B cell (primary cell): ENCODE data around the gene KIF25. TPM values are rescaled to one million over a fixed set of nuclear protein-coding genes. Genes with fewer than 3 reads are reported as not detected.

Source experiments
- ATAC-seq: fragments of 200-7000 bp; cut with Tn5 transposase; one replicate; pipeline ENCODE4 v1.10.0; 2021; ENCODE audit warnings: low read depth, mild to moderate bottlenecking, moderate number of reproducible peaks, moderate library complexity
- CTCF ChIA-PET: fragments of 350-600 bp; sonication (Branson Sonifier 250); formaldehyde crosslinking; loops from one replicate; lab custom pipeline; 2021; ENCODE audit warnings: antibody characterized with exemption, inconsistent platforms; lab: Charles Lee
- POLR2A ChIA-PET: fragments of 350-600 bp; sonication (Branson Sonifier 250); formaldehyde crosslinking; loops from one replicate; lab custom pipeline; 2021; ENCODE audit warnings: antibody characterized with exemption; lab: Charles Lee
- DNase-seq: peaks from one replicate; pipeline ENCODE4 v3.0.0; 2013
- H2AFZ ChIP-seq: 2 replicates; pipeline ENCODE4 v1.6.1; 2012; ENCODE audit warnings: mild to moderate bottlenecking, low read depth, low read length; ENCODE audit not compliant: insufficient read depth, poor library complexity, severe bottlenecking
- H3K27ac ChIP-seq, 2 donors: 1 replicate in 1 of 2; 2 replicates in 1 of 2; pipeline ENCODE4 v1.5.1; 2012 to 2013; ENCODE audit warnings: low read length in 2 of 2, mild to moderate bottlenecking in 2 of 2, moderate library complexity in 1 of 2
- H3K27me3 ChIP-seq, 4 experiments: fragments of 200-600 bp in 1 of 4; sonication (generic) in 1 of 4; replicated peaks in 1 of 4; 1 replicate in 2 of 4; 2 replicates in 2 of 4; pipeline versions ENCODE4 v1.6.1 to v1.7.0; 2013 to 2016; ENCODE audit warnings: low read length in 3 of 4, mild to moderate bottlenecking in 2 of 4, mixed read lengths in 1 of 4, moderate library complexity in 1 of 4; ENCODE audit not compliant: insufficient read depth in 4 of 4, control insufficient read depth in 3 of 4; ENCODE audit errors: control extremely low read depth in 1 of 4
- H3K36me3 ChIP-seq, 2 experiments: replicated peaks in 1 of 2; 1 replicate in 1 of 2; 2 replicates in 1 of 2; pipeline versions ENCODE4 v1.6.1 to v1.7.1; 2013; ENCODE audit warnings: low read length in 1 of 2; ENCODE audit not compliant: insufficient read depth in 2 of 2, control insufficient read depth in 1 of 2; ENCODE audit errors: control extremely low read depth in 1 of 2, extremely low read depth in 1 of 2
- H3K4me1 ChIP-seq, 2 donors: fragments of 200-600 bp in 1 of 2; sonication (generic) in 1 of 2; 1 replicate in 1 of 2; 2 replicates in 1 of 2; pipeline versions ENCODE4 v1.5.1 to v1.6.1; 2013 to 2017; ENCODE audit warnings: low read length in 2 of 2; ENCODE audit not compliant: control insufficient read depth in 2 of 2, insufficient read depth in 2 of 2
- H3K4me2 ChIP-seq: replicated peaks from 2 replicates; pipeline ENCODE3; 2012; ENCODE audit warnings: mild to moderate bottlenecking, low read depth, low read length; ENCODE audit not compliant: poor library complexity, severe bottlenecking
- H3K4me3 ChIP-seq, 5 experiments: fragments of 200-600 bp in 1 of 5; sonication (generic) in 1 of 5; 1 replicate in 3 of 5; 2 replicates in 2 of 5; pipeline versions ENCODE4 v1.5.1 to v1.7.0; 2011 to 2016; ENCODE audit warnings: low read length in 4 of 5, mild to moderate bottlenecking in 4 of 5, low read depth in 2 of 5, control low read depth in 1 of 5, moderate library complexity in 1 of 5; ENCODE audit not compliant: insufficient read depth in 1 of 5; ENCODE audit errors: control extremely low read depth in 1 of 5, extremely low read depth in 1 of 5
- H3K79me2 ChIP-seq: fragments of 200-600 bp; sonication (generic); one replicate; pipeline ENCODE4 v1.6.0; 2016; ENCODE audit warnings: low read length; ENCODE audit not compliant: control insufficient read depth, insufficient read depth
- H3K9ac ChIP-seq: fragments of 200-600 bp; sonication (generic); 2 replicates; pipeline ENCODE4 v1.6.1; 2017; ENCODE audit warnings: mild to moderate bottlenecking, low read length, moderate library complexity
- H3K9me3 ChIP-seq, 3 donors: one replicate each; pipeline versions ENCODE4 v1.6.1 to v1.7.1; 2013; ENCODE audit warnings: low read length in 2 of 3; ENCODE audit not compliant: control insufficient read depth in 2 of 3, insufficient read depth in 1 of 3; ENCODE audit errors: control extremely low read depth in 1 of 3
- H4K20me1 ChIP-seq: 2 replicates; pipeline ENCODE4 v1.6.0; 2012; ENCODE audit warnings: mild to moderate bottlenecking, low read length; ENCODE audit not compliant: insufficient read depth, control insufficient read depth, poor library complexity, severe bottlenecking
- H3K27ac Mint-ChIP-seq: one replicate; pipeline ENCODE4 v1.8.0; 2021; ENCODE audit warnings: mixed read lengths
- H3K27me3 Mint-ChIP-seq: one replicate; pipeline ENCODE4 v1.8.0; 2021; ENCODE audit warnings: mixed read lengths
- H3K4me1 Mint-ChIP-seq: one replicate; pipeline ENCODE4 v1.8.0; 2021; ENCODE audit warnings: mixed read lengths
- H3K4me3 Mint-ChIP-seq: one replicate; pipeline ENCODE4 v1.8.0; 2021; ENCODE audit warnings: mixed read lengths
- H3K9me3 Mint-ChIP-seq: one replicate; pipeline ENCODE4 v1.8.0; 2022; ENCODE audit warnings: mixed read lengths; ENCODE audit not compliant: insufficient read depth
- EZH2 ChIP-seq: IDR thresholded peaks from 2 replicates; pipeline ENCODE4 v1.6.1; 2012; ENCODE audit warnings: borderline replicate concordance, low read depth, mild to moderate bottlenecking, moderate library complexity, low read length; ENCODE audit not compliant: insufficient read depth, poor library complexity, severe bottlenecking
- WGBS: methylation state at CpG from one replicate; pipeline ENCODE4 v1.1.5; 2013; ENCODE audit warnings: missing lambda C conversion rate; ENCODE audit not compliant: insufficient coverage; 5-methylcytosine and 5-hydroxymethylcytosine counted together
- intact Hi-C: fragments of 100-400 bp; cut with micrococcal nuclease; formaldehyde crosslinking; loops from one replicate; pipeline ENCODE4 v1.10.0; 2022
- polyA plus RNA-seq: library from polyadenylated mRNA; depleted of rRNA; stranded (reverse); fragments of >200 nt; gene quantifications from 2 replicates; pipeline ENCODE4 v1.2.3, GENCODE V29; 2012
- total RNA-seq, 2 donors: library from RNA; stranded (reverse); fragments of 120-200 nt in 1 of 2; gene quantifications; 1 replicate in 1 of 2; 2 replicates in 1 of 2; pipeline versions ENCODE4 v1.2.3 to v1.2.4, GENCODE V29; 2013 to 2022
- TF ChIP-seq, protein P1 (sequence below): fragments of 200-600 bp; IDR thresholded peaks from one replicate; pipeline ENCODE4 v1.8.0; 2022; ENCODE audit warnings: antibody characterized with exemption, mild to moderate bottlenecking

The KIF25 gene
- total and polyA plus RNA-seq, 2 donors (not counting 1 experiment from before 2014, with no cell fraction given): not detected

GRCh38 chr6:168092541-168092940 is 95.1 kb downstream of the KIF25 start:
- no peak for ATAC-seq
- Mint-ChIP-seq H3K4me3 (no peak overlapping the region), H3K27me3 (no peaks in the 10 kb centered on the region), H3K27ac (no peak overlapping the region), H3K4me1 (no peaks in the 10 kb centered on the region), H3K9me3 (peaks cover 5% of the 10 kb centered on the region)
- CTCF ChIA-PET: no interaction called here
- Histone ChIP-seq H3K27me3 (no peaks in the 10 kb centered on the region), H3K4me3 (no peak overlapping the region), H3K4me1 (no peaks in the 10 kb centered on the region), H3K9ac (no peak overlapping the region), H3K4me2 (no peak overlapping the region), H3K79me2 (no peaks in the 10 kb centered on the region), H3K9me3 (peaks cover 0 to 41% (median 4%) of the 10 kb centered on the region in 3 donors), H2AFZ (no peak overlapping the region), H4K20me1 (no peaks in the 10 kb centered on the region), H3K36me3 (no peaks in the 10 kb centered on the region), H3K27ac (no peak overlapping the region)
- no peak for TF ChIP-seq EZH2
- TF ChIP-seq, protein P1, sequence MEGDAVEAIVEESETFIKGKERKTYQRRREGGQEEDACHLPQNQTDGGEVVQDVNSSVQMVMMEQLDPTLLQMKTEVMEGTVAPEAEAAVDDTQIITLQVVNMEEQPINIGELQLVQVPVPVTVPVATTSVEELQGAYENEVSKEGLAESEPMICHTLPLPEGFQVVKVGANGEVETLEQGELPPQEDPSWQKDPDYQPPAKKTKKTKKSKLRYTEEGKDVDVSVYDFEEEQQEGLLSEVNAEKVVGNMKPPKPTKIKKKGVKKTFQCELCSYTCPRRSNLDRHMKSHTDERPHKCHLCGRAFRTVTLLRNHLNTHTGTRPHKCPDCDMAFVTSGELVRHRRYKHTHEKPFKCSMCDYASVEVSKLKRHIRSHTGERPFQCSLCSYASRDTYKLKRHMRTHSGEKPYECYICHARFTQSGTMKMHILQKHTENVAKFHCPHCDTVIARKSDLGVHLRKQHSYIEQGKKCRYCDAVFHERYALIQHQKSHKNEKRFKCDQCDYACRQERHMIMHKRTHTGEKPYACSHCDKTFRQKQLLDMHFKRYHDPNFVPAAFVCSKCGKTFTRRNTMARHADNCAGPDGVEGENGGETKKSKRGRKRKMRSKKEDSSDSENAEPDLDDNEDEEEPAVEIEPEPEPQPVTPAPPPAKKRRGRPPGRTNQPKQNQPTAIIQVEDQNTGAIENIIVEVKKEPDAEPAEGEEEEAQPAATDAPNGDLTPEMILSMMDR: no peak
- intact Hi-C loops: no loop called here
- POLR2A ChIA-PET: no interaction called here
- DNase-seq: no peak
- 81% methylated on average over 7 of the region's 8 CpGs for WGBS

DNA sequence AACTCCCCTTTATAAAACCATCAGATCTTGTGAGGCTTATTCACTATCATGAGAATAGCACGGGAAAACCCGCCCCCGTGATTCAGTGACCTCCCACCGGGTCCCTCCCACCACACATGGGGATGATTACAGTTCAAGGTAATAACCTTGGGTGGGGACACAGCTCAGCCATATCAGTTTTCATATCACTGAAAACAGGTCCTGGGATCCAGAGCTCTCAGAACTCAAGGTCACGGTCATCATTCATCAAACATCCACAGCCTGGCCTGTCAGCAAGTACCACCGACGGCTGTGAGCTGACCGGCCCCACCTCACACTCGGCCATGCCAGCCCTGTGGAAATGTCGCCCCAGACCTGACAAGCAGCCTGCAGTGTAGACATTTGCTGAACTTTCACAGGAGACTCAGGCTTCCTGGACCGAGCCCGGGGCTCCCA is 95.6 kb downstream of the KIF25 start:
- H3K27ac ChIP-seq: no peak overlapping the region
- no peak overlapping the region for H3K4me2 ChIP-seq
- intact Hi-C loops: no loop called here
- H3K9ac ChIP-seq: no peak overlapping the region
- H3K79me2 ChIP-seq: no peaks in the 10 kb centered on the region
- Mint-ChIP-seq H3K4me1 (no peaks in the 10 kb centered on the region), H3K27ac (no peak overlapping the region), H3K9me3 (peaks cover 5% of the 10 kb centered on the region), H3K27me3 (no peaks in the 10 kb centered on the region), H3K4me3 (no peak overlapping the region)
- CTCF ChIA-PET: no interaction called here
- no peaks in the 10 kb centered on the region for H4K20me1 ChIP-seq
- no peaks in the 10 kb centered on the region for H3K36me3 ChIP-seq
- 86% methylated on average over 10 of the region's 12 CpGs for WGBS
- no peak overlapping the region for H3K4me3 ChIP-seq
- no peak for TF ChIP-seq EZH2
- TF ChIP-seq, protein P1: no peak
- ATAC-seq (no peak), DNase-seq (no peak)
- POLR2A ChIA-PET: no interaction called here
- no peaks in the 10 kb centered on the region for H3K4me1 ChIP-seq
- H2AFZ ChIP-seq: no peak overlapping the region
- H3K27me3 ChIP-seq: no peaks in the 10 kb centered on the region
- peaks cover 0 to 41% (median 4%) of the 10 kb centered on the region in 3 donors for H3K9me3 ChIP-seq
